ENCODE data around the gene C16orf95. TPM values are rescaled to one million over a fixed set of nuclear protein-coding genes. Genes with fewer than 3 reads are reported as not detected.

C16orf95 gene
- total and polyA plus RNA-seq, 4 donors = 0.48 to 4.3 (median 2.1) TPM

DNA sequence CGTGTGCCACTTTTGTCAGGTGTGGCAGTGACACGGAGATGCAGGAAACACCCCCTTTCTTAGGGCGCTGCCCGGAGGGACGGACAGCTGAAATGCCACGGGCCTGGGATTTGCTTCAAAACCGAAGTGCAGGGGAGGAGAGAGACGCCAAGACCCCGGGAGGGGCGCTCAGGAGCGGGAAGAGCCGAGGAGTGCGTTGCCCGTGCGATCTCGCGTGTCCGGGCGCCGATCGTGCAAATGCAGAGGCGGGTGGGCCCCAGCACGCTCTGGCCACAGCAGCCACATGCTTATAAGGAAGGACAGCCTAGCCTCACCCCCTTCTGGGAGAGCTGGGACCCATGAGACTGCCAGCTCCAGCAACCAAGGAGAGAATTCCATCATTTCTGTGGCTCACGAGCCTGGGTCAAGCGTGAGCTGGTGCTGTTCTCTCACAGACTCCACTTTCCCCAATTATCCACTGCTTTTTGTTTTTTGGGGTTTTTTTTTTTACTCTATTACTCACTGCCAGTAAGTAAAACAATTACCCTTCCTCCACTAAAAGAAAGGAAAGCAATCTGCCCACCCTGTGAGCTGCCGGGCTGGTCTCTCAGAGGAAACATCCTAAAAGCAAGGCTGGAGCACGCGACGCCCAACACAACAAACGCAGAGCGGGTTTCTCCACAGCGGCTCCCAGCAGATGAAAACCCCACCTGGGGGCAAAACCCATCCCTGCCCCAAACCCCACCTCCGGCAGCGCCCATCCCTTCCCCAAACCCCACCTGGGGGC lies 27.2 kb upstream of the C16orf95 start:
- no peak overlapping the region for H3K27ac ChIP-seq (ENCODE audit: low read depth in 1 of 2, low read length in 1 of 2)
- H3K4me1 ChIP-seq (ENCODE audit: control insufficient read depth in 5 of 5, insufficient read depth in 5 of 5, low read length in 5 of 5) = peaks cover 0 to 9% (median 0%) of the 10 kb centered on the region in 5 donors
- no peak overlapping the region for H3K9ac ChIP-seq (ENCODE audit: insufficient read depth in 1 of 2, low read length in 2 of 2)
- TF ChIP-seq, protein P1, sequence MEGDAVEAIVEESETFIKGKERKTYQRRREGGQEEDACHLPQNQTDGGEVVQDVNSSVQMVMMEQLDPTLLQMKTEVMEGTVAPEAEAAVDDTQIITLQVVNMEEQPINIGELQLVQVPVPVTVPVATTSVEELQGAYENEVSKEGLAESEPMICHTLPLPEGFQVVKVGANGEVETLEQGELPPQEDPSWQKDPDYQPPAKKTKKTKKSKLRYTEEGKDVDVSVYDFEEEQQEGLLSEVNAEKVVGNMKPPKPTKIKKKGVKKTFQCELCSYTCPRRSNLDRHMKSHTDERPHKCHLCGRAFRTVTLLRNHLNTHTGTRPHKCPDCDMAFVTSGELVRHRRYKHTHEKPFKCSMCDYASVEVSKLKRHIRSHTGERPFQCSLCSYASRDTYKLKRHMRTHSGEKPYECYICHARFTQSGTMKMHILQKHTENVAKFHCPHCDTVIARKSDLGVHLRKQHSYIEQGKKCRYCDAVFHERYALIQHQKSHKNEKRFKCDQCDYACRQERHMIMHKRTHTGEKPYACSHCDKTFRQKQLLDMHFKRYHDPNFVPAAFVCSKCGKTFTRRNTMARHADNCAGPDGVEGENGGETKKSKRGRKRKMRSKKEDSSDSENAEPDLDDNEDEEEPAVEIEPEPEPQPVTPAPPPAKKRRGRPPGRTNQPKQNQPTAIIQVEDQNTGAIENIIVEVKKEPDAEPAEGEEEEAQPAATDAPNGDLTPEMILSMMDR (IDR thresholded peaks at IDR 0.05; ENCODE audit: control extremely low read depth, extremely low read depth) = no peak
- WGBS, 2 donors = 88 to 93% methylated on average over 31 to 34 of the region's 34 CpGs
- DNase-seq (no peak), ATAC-seq (ENCODE audit: insufficient read depth, low FRiP score) (no peak)
- H3K9me3 ChIP-seq (ENCODE audit: control insufficient read depth in 4 of 4, insufficient read depth in 3 of 4, low read length in 3 of 4) = no peaks in the 10 kb centered on the region
- H3K4me3 ChIP-seq = no peak overlapping the region
- peaks cover 0 to 28% (median 13%) of the 10 kb centered on the region in 4 donors for H3K36me3 ChIP-seq (ENCODE audit: control insufficient read depth in 4 of 4, insufficient read depth in 4 of 4, low read length in 4 of 4)
- no peaks in the 10 kb centered on the region for H3K27me3 ChIP-seq (ENCODE audit: control insufficient read depth in 3 of 3, insufficient read depth in 3 of 3, low read length in 2 of 3)

DNA sequence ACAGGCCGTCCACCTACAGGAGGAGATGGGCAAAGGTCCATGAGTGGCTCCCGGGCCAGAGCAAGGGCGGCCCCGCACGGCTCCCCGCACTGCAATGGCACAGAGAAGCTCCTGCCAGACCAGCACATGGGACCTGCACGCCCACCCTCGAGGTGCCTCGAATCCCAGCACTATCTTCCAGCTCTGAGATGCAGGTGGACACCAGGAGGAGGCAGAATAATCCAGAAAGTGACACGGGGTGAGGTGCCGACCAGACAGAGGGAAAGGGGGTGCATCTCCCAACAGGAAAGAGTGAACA lies 26.5 kb upstream of the C16orf95 start:
- H3K4me1 ChIP-seq (ENCODE audit: control insufficient read depth in 5 of 5, insufficient read depth in 5 of 5, low read length in 5 of 5) = peaks cover 0 to 9% (median 0%) of the 10 kb centered on the region in 5 donors
- no peak overlapping the region for H3K27ac ChIP-seq (ENCODE audit: low read depth in 1 of 2, low read length in 1 of 2)
- ATAC-seq (ENCODE audit: insufficient read depth, low FRiP score) (no peak), DNase-seq (no peak)
- H3K9me3 ChIP-seq (ENCODE audit: control insufficient read depth in 4 of 4, insufficient read depth in 3 of 4, low read length in 3 of 4) = no peaks in the 10 kb centered on the region
- H3K4me3 ChIP-seq = no peak overlapping the region
- WGBS, 2 donors = 91 to 93% methylated on average over 11 of the region's 11 CpGs
- TF ChIP-seq, protein P1 (IDR thresholded peaks at IDR 0.05; ENCODE audit: control extremely low read depth, extremely low read depth) = no peak
- H3K27me3 ChIP-seq (ENCODE audit: control insufficient read depth in 3 of 3, insufficient read depth in 3 of 3, low read length in 2 of 3) = no peaks in the 10 kb centered on the region
- H3K9ac ChIP-seq (ENCODE audit: insufficient read depth in 1 of 2, low read length in 2 of 2) = no peak overlapping the region
- H3K36me3 ChIP-seq (ENCODE audit: control insufficient read depth in 4 of 4, insufficient read depth in 4 of 4, low read length in 4 of 4) = peaks cover 0 to 32% (median 13%) of the 10 kb centered on the region in 4 donors

DNA sequence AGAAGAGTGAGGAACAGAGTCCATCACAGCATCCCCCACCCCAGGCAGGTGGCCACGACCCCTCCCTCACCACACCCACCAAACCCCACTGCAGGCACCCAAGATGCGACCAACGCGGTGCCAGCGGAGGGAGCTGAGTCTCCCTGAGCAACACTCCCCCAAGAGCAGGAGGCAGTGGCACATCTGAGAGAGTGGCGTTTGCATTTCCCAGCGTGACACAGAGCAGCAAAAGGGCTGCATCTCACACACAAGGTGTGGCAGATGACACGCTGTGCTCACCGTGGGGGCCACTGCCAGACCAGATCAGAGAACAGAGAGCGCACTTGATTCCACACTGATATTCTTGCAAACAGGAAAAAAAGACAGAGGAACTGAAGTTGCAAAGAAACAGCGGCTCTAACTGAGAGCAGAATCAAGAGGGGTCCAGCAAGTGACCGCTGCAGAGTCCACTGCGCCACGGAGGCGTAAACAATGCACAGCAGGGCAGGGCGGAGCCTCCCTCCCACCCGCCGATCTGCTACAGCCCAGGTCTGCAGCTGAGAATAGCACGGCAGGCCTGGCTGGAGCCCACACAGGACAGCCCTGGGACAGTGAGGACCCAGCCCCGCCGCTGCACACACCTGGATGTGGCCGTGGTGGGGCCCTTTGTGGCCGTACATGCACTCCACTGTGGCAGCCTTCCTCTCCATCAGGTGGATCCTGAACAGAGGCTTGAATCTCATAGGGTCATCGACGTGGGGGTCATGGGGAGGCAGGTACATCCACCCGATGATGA lies 26.0 kb upstream of the C16orf95 start:
- H3K36me3 ChIP-seq (ENCODE audit: control insufficient read depth in 4 of 4, insufficient read depth in 4 of 4, low read length in 4 of 4) = peaks cover 0 to 34% (median 13%) of the 10 kb centered on the region in 4 donors
- peaks cover 0 to 9% (median 0%) of the 10 kb centered on the region in 5 donors for H3K4me1 ChIP-seq (ENCODE audit: control insufficient read depth in 5 of 5, insufficient read depth in 5 of 5, low read length in 5 of 5)
- no peak overlapping the region for H3K9ac ChIP-seq (ENCODE audit: insufficient read depth in 1 of 2, low read length in 2 of 2)
- no peak overlapping the region for H3K4me3 ChIP-seq
- no peaks in the 10 kb centered on the region for H3K27me3 ChIP-seq (ENCODE audit: control insufficient read depth in 3 of 3, insufficient read depth in 3 of 3, low read length in 2 of 3)
- DNase-seq (no peak), ATAC-seq (ENCODE audit: insufficient read depth, low FRiP score) (no peak)
- H3K9me3 ChIP-seq (ENCODE audit: control insufficient read depth in 4 of 4, insufficient read depth in 3 of 4, low read length in 3 of 4) = no peaks in the 10 kb centered on the region
- WGBS, 2 donors = 88 to 92% methylated on average over 26 of the region's 26 CpGs
- no peak overlapping the region for H3K27ac ChIP-seq (ENCODE audit: low read depth in 1 of 2, low read length in 1 of 2)
- TF ChIP-seq, protein P1 (IDR thresholded peaks at IDR 0.05; ENCODE audit: control extremely low read depth, extremely low read depth) = no peak

Measured in lung (tissue), 12 donors.